ENCODE measurements around the gene MAB21L1. TPM values are rescaled to one million over a fixed set of nuclear protein-coding genes. Genes with fewer than 3 reads are reported as not detected.

MAB21L1 gene
- total and polyA plus RNA-seq, 4 donors, result under 0.01 to 0.07 (median 0.03) TPM; not detected in 1

- DNase-seq (ENCODE audit: low spot score), result no peak
- WGBS, result 93% methylated on average over 3 of the region's 3 CpGs
- no peaks in the 10 kb centered on the region for H3K36me3 ChIP-seq (ENCODE audit: control insufficient read depth in 4 of 4, insufficient read depth in 3 of 4, low read depth in 1 of 4, low read length in 3 of 4)
- no peak overlapping the region for H3K27ac ChIP-seq (ENCODE audit: low read depth in 1 of 2, low read length in 2 of 2)
- H3K9ac ChIP-seq (ENCODE audit: low read depth in 1 of 2, low read length in 2 of 2), result no peak overlapping the region
- H3K4me1 ChIP-seq (ENCODE audit: control insufficient read depth in 4 of 4, insufficient read depth in 4 of 4, low read length in 3 of 4), result no peaks in the 10 kb centered on the region
- no peaks in the 10 kb centered on the region for H3K9me3 ChIP-seq (ENCODE audit: control insufficient read depth in 4 of 4, low read length in 3 of 4)
- TF ChIP-seq ZBTB33 (IDR thresholded peaks at IDR 0.05), result no peak
- no peak for TF ChIP-seq ATF3 (IDR thresholded peaks at IDR 0.05)
- no peak for TF ChIP-seq SP1 (IDR thresholded peaks at IDR 0.05)
- no peak for TF ChIP-seq YY1 (IDR thresholded peaks at IDR 0.05)
- no peak for TF ChIP-seq TAF1 (conservative IDR thresholded peaks at IDR 0.05)
- no peak for TF ChIP-seq FOXA1 (IDR thresholded peaks at IDR 0.05)
- no peak for TF ChIP-seq EGR1 (IDR thresholded peaks at IDR 0.05; ENCODE audit: low read depth in 2 of 2)
- TF ChIP-seq RAD21 (IDR thresholded peaks at IDR 0.05), result no peak
- TF ChIP-seq REST (IDR thresholded peaks at IDR 0.05), result no peak
- no peak for TF ChIP-seq JUND (IDR thresholded peaks at IDR 0.05)
- TF ChIP-seq NR2F2 (IDR thresholded peaks at IDR 0.05), result no peak
- H3K27me3 ChIP-seq (ENCODE audit: control insufficient read depth in 4 of 4, insufficient read depth in 4 of 4, low read length in 3 of 4), result peaks cover 0 to 5% (median 0%) of the 10 kb centered on the region in 4 donors
- no peak overlapping the region for H3K4me3 ChIP-seq (ENCODE audit: low read depth in 1 of 3, low read length in 3 of 3)
Observed at GRCh38 chr13:35485424-35485823, 8.9 kb upstream of the MAB21L1 start.

GRCh38 chr13:35484384-35484783 lies 7.9 kb upstream of the MAB21L1 start:
- TF ChIP-seq ATF3 (IDR thresholded peaks at IDR 0.05), result no peak
- no peak for TF ChIP-seq ZBTB33 (IDR thresholded peaks at IDR 0.05)
- TF ChIP-seq EGR1 (IDR thresholded peaks at IDR 0.05; ENCODE audit: low read depth in 2 of 2), result no peak
- TF ChIP-seq JUND (IDR thresholded peaks at IDR 0.05), result no peak
- no peak for TF ChIP-seq FOXA2 (IDR thresholded peaks at IDR 0.05)
- TF ChIP-seq YY1 (IDR thresholded peaks at IDR 0.05), result no peak
- no peak for TF ChIP-seq HNF4A (conservative IDR thresholded peaks at IDR 0.05)
- TF ChIP-seq MAX (IDR thresholded peaks at IDR 0.05), result no peak
- no peak for TF ChIP-seq SP1 (IDR thresholded peaks at IDR 0.05)
- no peak for TF ChIP-seq CTCF (IDR thresholded peaks at IDR 0.05; ENCODE audit: low read depth, low read length, missing input control)
- no peak for TF ChIP-seq RXRA (IDR thresholded peaks at IDR 0.05)
- no peak overlapping the region for H3K27ac ChIP-seq (ENCODE audit: low read depth in 1 of 2, low read length in 2 of 2)
- DNase-seq (ENCODE audit: low spot score), result no peak
- no peaks in the 10 kb centered on the region for H3K36me3 ChIP-seq (ENCODE audit: control insufficient read depth in 4 of 4, insufficient read depth in 3 of 4, low read depth in 1 of 4, low read length in 3 of 4)
- H3K27me3 ChIP-seq (ENCODE audit: control insufficient read depth in 4 of 4, insufficient read depth in 4 of 4, low read length in 3 of 4), result peaks cover 0 to 5% (median 0%) of the 10 kb centered on the region in 4 donors
- no peak overlapping the region for H3K9ac ChIP-seq (ENCODE audit: low read depth in 1 of 2, low read length in 2 of 2)
- H3K4me1 ChIP-seq (ENCODE audit: control insufficient read depth in 4 of 4, insufficient read depth in 4 of 4, low read length in 3 of 4), result no peaks in the 10 kb centered on the region
- no peaks in the 10 kb centered on the region for H3K9me3 ChIP-seq (ENCODE audit: control insufficient read depth in 4 of 4, low read length in 3 of 4)
- 85% methylated on average over 2 of the region's 2 CpGs for WGBS
- no peak overlapping the region for H3K4me3 ChIP-seq (ENCODE audit: low read depth in 1 of 3, low read length in 3 of 3)

Measured in liver (tissue), 9 donors.